ENCODE results near the gene TRPT1. TPM values are rescaled to one million over a fixed set of nuclear protein-coding genes. Genes with fewer than 3 reads are reported as not detected.

The TRPT1 gene
- total and polyA plus RNA-seq, 3 experiments from 2014 or later: 28.3 to 47.6 (median 31.5) TPM

GRCh38 chr11:64267207-64267945, 41.4 kb upstream of the TRPT1 start:
- POLR2A ChIA-PET: interaction anchor here (0.6 to 5.0 kb wide), 3 partner anchors 13 to 44 kb away, joined by 3 to 44 read pairs (median 6); partner anchors contain the start of gene PPP1R14B
- Mint-ChIP-seq H3K27ac (peak overlapping the region in 6 of 8 donors; percentile 66 to 99 (median 93)), H3K4me3 (peak overlapping the region in 4 of 7 donors; percentile 52 to 99 (median 94))

GRCh38 chr11:64266339-64266738, 40.4 kb upstream of the TRPT1 start:
- peak overlapping the region in 2 of 7 donors; percentile 32 to 49 for H3K4me3 Mint-ChIP-seq
- H3K9me3 ChIP-seq (ENCODE audit: low read length): no peaks in the 10 kb centered on the region
- no peak for DNase-seq
- peaks cover 0 to 25% (median 2%) of the 10 kb centered on the region in 3 donors for H3K36me3 Mint-ChIP-seq
- H3K4me1 ChIP-seq (ENCODE audit: insufficient read depth, low read length): peaks cover 12% of the 10 kb centered on the region
- H3K27ac Mint-ChIP-seq: peak overlapping the region in 2 of 8 donors; percentile 17 to 26
- CTCF ChIA-PET: no interaction called here
- no peaks in the 10 kb centered on the region for H3K27me3 ChIP-seq (ENCODE audit: insufficient read depth, low read length, poor library complexity, severe bottlenecking)
- H3K4me1 Mint-ChIP-seq: peaks cover 15 to 23% (median 16%) of the 10 kb centered on the region in 3 donors
- no peaks in the 10 kb centered on the region for H3K9me3 Mint-ChIP-seq
- H3K4me3 ChIP-seq (ENCODE audit: low read length): no peak overlapping the region
- POLR2A ChIA-PET: no interaction called here
- no peaks in the 10 kb centered on the region for H3K36me3 ChIP-seq (ENCODE audit: insufficient read depth, low read length)
- no peak overlapping the region for H3K27ac ChIP-seq (ENCODE audit: low read depth, low read length)
- H3K27me3 Mint-ChIP-seq: peaks cover 0 to 3% of the 10 kb centered on the region in 2 donors

More at GRCh38 chr11:64267207-64267945, 41.4 kb upstream of the TRPT1 start:
- Mint-ChIP-seq H3K4me1 (peaks cover 19 to 28% (median 20%) of the 10 kb centered on the region in 3 donors), H3K36me3 (peaks cover 0 to 21% (median 0%) of the 10 kb centered on the region in 3 donors), H3K27me3 (peaks cover 0 to 3% of the 10 kb centered on the region in 2 donors), H3K9me3 (no peaks in the 10 kb centered on the region)
- no peak overlapping the region for H3K4me3 ChIP-seq (ENCODE audit: low read length)
- H3K36me3 ChIP-seq (ENCODE audit: insufficient read depth, low read length): no peaks in the 10 kb centered on the region
- H3K27me3 ChIP-seq (ENCODE audit: insufficient read depth, low read length, poor library complexity, severe bottlenecking): no peaks in the 10 kb centered on the region
- no peaks in the 10 kb centered on the region for H3K9me3 ChIP-seq (ENCODE audit: low read length)
- CTCF ChIA-PET: interaction anchor here (1.0 to 7.1 kb wide), 4 partner anchors 21 to 61 kb away, joined by 3 to 124 read pairs (median 69); partner anchors contain the start of genes ESRRA, FERMT3, FKBP2 and PLCB3
- no peak overlapping the region for H3K27ac ChIP-seq (ENCODE audit: low read depth, low read length)
- no peak for DNase-seq
- H3K4me1 ChIP-seq (ENCODE audit: insufficient read depth, low read length): peaks cover 21% of the 10 kb centered on the region

- Histone ChIP-seq H3K9me3 (ENCODE audit: low read length) (no peaks in the 10 kb centered on the region), H3K27ac (ENCODE audit: low read depth, low read length) (no peak overlapping the region), H3K4me1 (ENCODE audit: insufficient read depth, low read length) (peaks cover 12% of the 10 kb centered on the region), H3K27me3 (ENCODE audit: insufficient read depth, low read length, poor library complexity, severe bottlenecking) (no peaks in the 10 kb centered on the region), H3K36me3 (ENCODE audit: insufficient read depth, low read length) (no peaks in the 10 kb centered on the region), H3K4me3 (ENCODE audit: low read length) (no peak overlapping the region)
- CTCF ChIA-PET: interaction anchor here (0.9 to 1.3 kb wide), 3 partner anchors 35 to 61 kb away, joined by 3 to 4 read pairs (median 4); partner anchors contain the start of gene CATSPERZ
- H3K4me3 Mint-ChIP-seq: peak overlapping the region in 2 of 7 donors; percentile 49 to 73
- POLR2A ChIA-PET: no interaction called here
- no peaks in the 10 kb centered on the region for H3K9me3 Mint-ChIP-seq
- peak overlapping the region in 4 of 8 donors; percentile 6 to 88 (median 58) for H3K27ac Mint-ChIP-seq
- DNase-seq: no peak
- peaks cover 0 to 2% of the 10 kb centered on the region in 2 donors for H3K27me3 Mint-ChIP-seq
- peaks cover 15 to 22% (median 16%) of the 10 kb centered on the region in 3 donors for H3K4me1 Mint-ChIP-seq
- H3K36me3 Mint-ChIP-seq: peaks cover 0 to 24% (median 2%) of the 10 kb centered on the region in 3 donors
Observed at GRCh38 chr11:64265176-64266160, 39.5 kb upstream of the TRPT1 start.

- Mint-ChIP-seq H3K36me3 (peaks cover 0 to 22% (median 4%) of the 10 kb centered on the region in 3 donors), H3K4me3 (no peak overlapping the region), H3K4me1 (peaks cover 14 to 21% (median 17%) of the 10 kb centered on the region in 3 donors), H3K27me3 (no peaks in the 10 kb centered on the region), H3K9me3 (no peaks in the 10 kb centered on the region), H3K27ac (peak overlapping the region in 1 of 8 donors; percentile 12)
- Histone ChIP-seq H3K4me3 (ENCODE audit: low read length) (no peak overlapping the region), H3K27ac (ENCODE audit: low read depth, low read length) (no peak overlapping the region), H3K4me1 (ENCODE audit: insufficient read depth, low read length) (peaks cover 12% of the 10 kb centered on the region), H3K36me3 (ENCODE audit: insufficient read depth, low read length) (no peaks in the 10 kb centered on the region), H3K9me3 (ENCODE audit: low read length) (no peaks in the 10 kb centered on the region), H3K27me3 (ENCODE audit: insufficient read depth, low read length, poor library complexity, severe bottlenecking) (no peaks in the 10 kb centered on the region)
- DNase-seq: no peak
- CTCF ChIA-PET: interaction anchor here (0.8 to 1.8 kb wide), 5 partner anchors 11 to 60 kb away, joined by 3 to 7 read pairs (median 4); partner anchors contain the start of gene PLCB3
- POLR2A ChIA-PET: interaction anchor here (0.5 kb wide), 1 partner anchor 1489 kb away, joined by 5 read pairs; no protein-coding TSS in a partner anchor
Observed at GRCh38 chr11:64264371-64264852, 38.4 kb upstream of the TRPT1 start.

GRCh38 chr11:64263947-64264317, 37.9 kb upstream of the TRPT1 start:
- H3K4me3 ChIP-seq (ENCODE audit: low read length): no peak overlapping the region
- H3K36me3 Mint-ChIP-seq: peaks cover 0 to 23% (median 5%) of the 10 kb centered on the region in 3 donors
- CTCF ChIA-PET: interaction anchor here (0.8 to 1.8 kb wide), 6 partner anchors 10 to 59 kb away, joined by 3 to 7 read pairs (median 4); partner anchors contain the start of genes FERMT3, FKBP2 and PLCB3

GRCh38 chr11:64263021-64263946, 37.3 kb upstream of the TRPT1 start:
- H3K4me1 Mint-ChIP-seq: peaks cover 7 to 14% (median 11%) of the 10 kb centered on the region in 3 donors
- ChIA-PET POLR2A (interaction anchor here (0.6 kb wide), 1 partner anchor 859 kb away, joined by 3 read pairs; the partner anchor contains the start of genes FAU and MRPL49), CTCF (interaction anchor here (0.9 to 1.8 kb wide), 5 partner anchors 11 to 59 kb away, joined by 3 to 7 read pairs (median 4); partner anchors contain the start of genes FERMT3, FKBP2 and PLCB3)
- no peak overlapping the region for H3K27ac ChIP-seq (ENCODE audit: low read depth, low read length)
- H3K4me3 ChIP-seq (ENCODE audit: low read length): no peak overlapping the region
- H3K27ac Mint-ChIP-seq: no peak overlapping the region
- H3K9me3 ChIP-seq (ENCODE audit: low read length): no peaks in the 10 kb centered on the region
- no peaks in the 10 kb centered on the region for H3K9me3 Mint-ChIP-seq
- H3K4me3 Mint-ChIP-seq: no peak overlapping the region
- H3K36me3 ChIP-seq (ENCODE audit: insufficient read depth, low read length): no peaks in the 10 kb centered on the region
- peaks cover 0 to 26% (median 5%) of the 10 kb centered on the region in 3 donors for H3K36me3 Mint-ChIP-seq
- no peaks in the 10 kb centered on the region for H3K27me3 Mint-ChIP-seq
- peaks cover 3% of the 10 kb centered on the region for H3K4me1 ChIP-seq (ENCODE audit: insufficient read depth, low read length)
- DNase-seq: no peak
- no peaks in the 10 kb centered on the region for H3K27me3 ChIP-seq (ENCODE audit: insufficient read depth, low read length, poor library complexity, severe bottlenecking)

More at GRCh38 chr11:64263947-64264317, 37.9 kb upstream of the TRPT1 start:
- Mint-ChIP-seq H3K9me3 (no peaks in the 10 kb centered on the region), H3K4me3 (no peak overlapping the region), H3K27ac (no peak overlapping the region), H3K4me1 (peaks cover 12 to 20% (median 15%) of the 10 kb centered on the region in 3 donors), H3K27me3 (no peaks in the 10 kb centered on the region)
- POLR2A ChIA-PET: interaction anchor here (0.5 to 0.6 kb wide), 2 partner anchors 858 to 1489 kb away, joined by 3 to 5 read pairs; partner anchors contain the start of genes FAU and MRPL49
- Histone ChIP-seq H3K27me3 (ENCODE audit: insufficient read depth, low read length, poor library complexity, severe bottlenecking) (no peaks in the 10 kb centered on the region), H3K27ac (ENCODE audit: low read depth, low read length) (no peak overlapping the region), H3K36me3 (ENCODE audit: insufficient read depth, low read length) (no peaks in the 10 kb centered on the region), H3K4me1 (ENCODE audit: insufficient read depth, low read length) (peaks cover 10% of the 10 kb centered on the region), H3K9me3 (ENCODE audit: low read length) (no peaks in the 10 kb centered on the region)
- no peak for DNase-seq
